Kidney (tissue), 14 donors: ENCODE measurements around the gene AKIRIN2. TPM values are rescaled to one million over a fixed set of nuclear protein-coding genes. Genes with fewer than 3 reads are reported as not detected.

Source experiments
- DNase-seq, 5 donors: peaks; one replicate each; pipeline ENCODE4 v3.0.0-alpha.2; 2013 to 2020
- FAIRE-seq: peaks from 2 replicates; lab custom pipeline; 2012; peaks lifted over from hg19 to GRCh38; lab: Jason Lieb, UNC
- H3K27ac ChIP-seq, 2 donors: one replicate each; pipeline ENCODE4 v1.7.0; 2013; ENCODE audit warnings: low read depth in 2 of 2, low read length in 2 of 2, inconsistent platforms in 1 of 2
- H3K27me3 ChIP-seq: one replicate; pipeline ENCODE4 v1.7.1; 2013; ENCODE audit warnings: low read length, inconsistent platforms; ENCODE audit not compliant: control insufficient read depth, insufficient read depth
- H3K36me3 ChIP-seq, 3 donors: one replicate each; pipeline versions ENCODE4 v1.7.0 to v1.7.1; 2013; ENCODE audit warnings: low read length in 3 of 3, control low read depth in 1 of 3, inconsistent platforms in 1 of 3; ENCODE audit not compliant: insufficient read depth in 3 of 3, control insufficient read depth in 2 of 3
- H3K4me1 ChIP-seq, 3 donors: one replicate each; pipeline versions ENCODE4 v1.7.0 to v1.7.1; 2013; ENCODE audit warnings: low read length in 3 of 3, inconsistent platforms in 1 of 3, low read depth in 1 of 3; ENCODE audit not compliant: control insufficient read depth in 2 of 3, insufficient read depth in 2 of 3
- H3K4me3 ChIP-seq, 3 donors: one replicate each; pipeline versions ENCODE4 v1.7.0 to v1.8.1; 2013; ENCODE audit warnings: low read length in 3 of 3, control low read depth in 1 of 3, inconsistent platforms in 1 of 3
- H3K9ac ChIP-seq, 3 donors: one replicate each; pipeline versions ENCODE4 v1.7.0 to v1.7.1; 2013; ENCODE audit warnings: low read length in 3 of 3, control low read depth in 1 of 3, inconsistent platforms in 1 of 3
- H3K9me3 ChIP-seq, 3 donors: one replicate each; pipeline versions ENCODE4 v1.7.0 to v1.7.1; 2013; ENCODE audit warnings: low read length in 3 of 3, control low read depth in 1 of 3, inconsistent platforms in 1 of 3; ENCODE audit not compliant: control insufficient read depth in 2 of 3, insufficient read depth in 1 of 3
- intact Hi-C: fragments of 100-400 bp; cut with DNase I; formaldehyde crosslinking; loops from one replicate; pipeline ENCODE4 v1.11.1; 2022
- polyA plus RNA-seq: library from polyadenylated mRNA; stranded (reverse); fragments of 350-450 nt; fragmentation: Illumina TruSeq; extraction: RNeasy Lipid Tissue Mini Kit (QIAGEN cat#74804); gene quantifications from one replicate; pipeline ENCODE4 v1.2.3, GENCODE V29; 2014; ENCODE audit warnings: low read depth, low replicate concordance; ENCODE audit not compliant: insufficient read depth
- total RNA-seq: library from RNA; stranded (reverse); fragmentation: NEBNext Ultra II Directional; extraction: Animal tissue kit (Norgen Biotek cat#: 25700); gene quantifications from one replicate; pipeline ENCODE4 v1.2.1, GENCODE V29; 2021
- TF ChIP-seq, protein P1 (sequence below): IDR thresholded peaks from 3 replicates; pipeline ENCODE4 v1.5.1; 2012; ENCODE audit warnings: mild to moderate bottlenecking, moderate library complexity, borderline replicate concordance; ENCODE audit not compliant: insufficient read depth; ENCODE audit errors: extremely low read depth
- donor health status: control.
- donor health status: control.
- donor health status: control.
- donor health status: control.
- donor health status: control.
- donor health status: DM: yes; HTN: yes; CAD: no.
- donor health status: Normal renal cell carcinoma (clear cell type).

Gene AKIRIN2
- total and polyA plus RNA-seq, 2 donors from 2014 or later: 26.0 to 43.4 TPM

DNA sequence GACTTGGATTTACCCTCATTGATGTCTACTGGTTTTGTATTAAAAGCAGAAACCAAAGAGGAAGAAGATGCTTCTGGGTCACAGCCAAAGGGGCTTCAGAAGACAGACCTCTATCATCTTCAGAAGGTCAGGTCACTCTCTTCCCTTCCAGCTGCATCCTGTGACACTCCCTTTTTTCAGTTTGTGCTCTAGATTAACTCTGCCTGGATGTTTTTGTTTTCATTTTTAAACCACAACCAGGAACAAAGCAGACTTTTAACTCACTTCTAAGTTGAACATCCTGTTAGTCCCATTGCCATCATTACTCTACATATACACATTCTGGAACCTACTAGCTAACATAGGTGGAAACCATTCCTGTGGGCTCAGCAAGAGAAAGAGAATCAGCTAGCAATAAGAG lies 45.2 kb downstream of the AKIRIN2 start:
- FAIRE-seq: no peak
- intact Hi-C loops: no loop called here
- H3K27ac ChIP-seq: no peak overlapping the region
- DNase-seq: peak in 1 of 5 donors; percentile 20
- no peaks in the 10 kb centered on the region for H3K27me3 ChIP-seq
- H3K4me1 ChIP-seq: no peaks in the 10 kb centered on the region
- no peak overlapping the region for H3K4me3 ChIP-seq
- H3K36me3 ChIP-seq: peaks cover 0 to 2% (median 0%) of the 10 kb centered on the region in 3 donors
- no peaks in the 10 kb centered on the region for H3K9me3 ChIP-seq
- TF ChIP-seq, protein P1, sequence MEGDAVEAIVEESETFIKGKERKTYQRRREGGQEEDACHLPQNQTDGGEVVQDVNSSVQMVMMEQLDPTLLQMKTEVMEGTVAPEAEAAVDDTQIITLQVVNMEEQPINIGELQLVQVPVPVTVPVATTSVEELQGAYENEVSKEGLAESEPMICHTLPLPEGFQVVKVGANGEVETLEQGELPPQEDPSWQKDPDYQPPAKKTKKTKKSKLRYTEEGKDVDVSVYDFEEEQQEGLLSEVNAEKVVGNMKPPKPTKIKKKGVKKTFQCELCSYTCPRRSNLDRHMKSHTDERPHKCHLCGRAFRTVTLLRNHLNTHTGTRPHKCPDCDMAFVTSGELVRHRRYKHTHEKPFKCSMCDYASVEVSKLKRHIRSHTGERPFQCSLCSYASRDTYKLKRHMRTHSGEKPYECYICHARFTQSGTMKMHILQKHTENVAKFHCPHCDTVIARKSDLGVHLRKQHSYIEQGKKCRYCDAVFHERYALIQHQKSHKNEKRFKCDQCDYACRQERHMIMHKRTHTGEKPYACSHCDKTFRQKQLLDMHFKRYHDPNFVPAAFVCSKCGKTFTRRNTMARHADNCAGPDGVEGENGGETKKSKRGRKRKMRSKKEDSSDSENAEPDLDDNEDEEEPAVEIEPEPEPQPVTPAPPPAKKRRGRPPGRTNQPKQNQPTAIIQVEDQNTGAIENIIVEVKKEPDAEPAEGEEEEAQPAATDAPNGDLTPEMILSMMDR: no peak
- no peak overlapping the region for H3K9ac ChIP-seq

DNA sequence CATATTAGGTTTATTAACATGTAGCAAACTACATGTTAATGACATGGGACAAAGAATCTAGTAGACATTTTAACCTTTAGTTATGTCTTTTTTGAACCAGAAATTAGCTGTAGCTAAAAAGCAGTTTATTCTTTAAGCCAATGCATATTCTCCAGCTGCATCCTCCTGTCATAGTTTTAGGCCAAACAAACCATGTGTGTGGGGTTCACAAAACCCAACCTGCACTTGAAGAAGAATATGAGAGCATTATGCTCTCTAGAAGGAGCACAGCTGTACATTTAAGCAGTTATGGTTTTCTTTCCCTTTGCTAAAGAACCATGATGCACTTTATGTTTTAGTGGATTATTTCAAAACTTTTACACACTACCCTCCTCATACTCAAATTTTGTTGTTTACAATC lies 46.2 kb downstream of the AKIRIN2 start:
- intact Hi-C loops: no loop called here
- Histone ChIP-seq H3K9me3 (no peaks in the 10 kb centered on the region), H3K4me3 (no peak overlapping the region), H3K9ac (no peak overlapping the region), H3K4me1 (no peaks in the 10 kb centered on the region), H3K36me3 (peaks cover 0 to 2% (median 0%) of the 10 kb centered on the region in 3 donors), H3K27ac (no peak overlapping the region), H3K27me3 (no peaks in the 10 kb centered on the region)
- peak in 1 of 5 donors; percentile 74 for DNase-seq
- TF ChIP-seq, protein P1: no peak
- no peak for FAIRE-seq

DNA sequence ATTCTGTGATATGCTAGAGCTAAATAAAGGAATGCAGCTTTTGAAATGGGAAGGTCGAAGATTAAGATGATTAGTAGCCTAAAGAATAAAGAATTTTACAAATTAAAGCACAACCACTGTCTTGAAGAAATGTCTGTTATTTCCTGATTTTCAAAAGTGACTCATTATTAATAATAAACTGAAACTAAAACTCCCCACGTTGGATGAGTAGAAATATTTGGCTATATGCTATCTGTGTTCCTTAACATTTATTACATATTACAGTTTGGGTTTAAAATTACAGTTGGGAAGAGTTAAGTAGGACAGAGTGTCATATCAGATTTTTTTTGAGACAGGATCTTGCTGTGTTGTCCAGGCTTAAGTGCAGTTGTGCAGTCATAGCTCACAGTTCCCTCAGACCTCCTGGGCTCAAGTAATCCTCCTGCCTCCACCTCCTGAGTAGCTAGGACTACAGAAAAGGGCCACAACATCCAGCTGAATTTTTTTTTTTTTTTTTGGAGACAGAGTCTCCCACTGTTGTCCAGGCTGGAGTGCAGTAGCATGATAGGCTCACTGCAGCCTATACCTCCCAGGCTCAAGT lies 47.1 kb downstream of the AKIRIN2 start:
- no peak for FAIRE-seq
- Histone ChIP-seq H3K36me3 (peaks cover 0 to 2% (median 0%) of the 10 kb centered on the region in 3 donors), H3K27ac (no peak overlapping the region), H3K27me3 (no peaks in the 10 kb centered on the region), H3K9me3 (no peaks in the 10 kb centered on the region), H3K4me1 (no peaks in the 10 kb centered on the region), H3K9ac (no peak overlapping the region), H3K4me3 (no peak overlapping the region)
- no peak for DNase-seq
- TF ChIP-seq, protein P1: no peak
- intact Hi-C loops: no loop called here

DNA sequence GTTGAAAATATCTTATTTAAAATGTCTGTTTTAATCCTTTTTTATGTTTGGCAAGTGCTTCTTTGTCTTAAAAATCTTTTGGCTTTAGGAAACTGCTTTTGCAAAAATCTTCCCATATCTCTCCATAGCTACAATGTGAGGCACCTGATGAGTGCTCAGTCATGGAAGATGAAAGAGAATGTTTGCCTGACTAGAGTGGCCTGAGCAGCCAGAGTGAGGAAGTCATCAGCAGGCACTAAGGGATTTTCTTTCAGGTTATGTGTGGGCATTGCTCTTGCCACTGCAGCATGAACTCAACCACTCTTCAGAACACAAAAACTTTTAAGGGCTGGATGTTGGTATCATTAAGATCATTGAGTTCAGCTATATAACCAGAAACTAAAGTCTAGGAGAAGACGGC lies 47.9 kb downstream of the AKIRIN2 start:
- no peak overlapping the region for H3K9ac ChIP-seq
- H3K9me3 ChIP-seq: no peaks in the 10 kb centered on the region
- H3K27me3 ChIP-seq: no peaks in the 10 kb centered on the region
- no peak for FAIRE-seq
- no peak overlapping the region for H3K4me3 ChIP-seq
- H3K27ac ChIP-seq: no peak overlapping the region
- peaks cover 0 to 2% (median 0%) of the 10 kb centered on the region in 3 donors for H3K36me3 ChIP-seq
- TF ChIP-seq, protein P1: no peak
- intact Hi-C loops: no loop called here
- no peaks in the 10 kb centered on the region for H3K4me1 ChIP-seq
- no peak for DNase-seq
